Mononuclear cell (primary cell): ENCODE measurements around the gene UBASH3A. TPM values are rescaled to one million over a fixed set of nuclear protein-coding genes. Genes with fewer than 3 reads are reported as not detected.

Experiments
- H3K27me3 ChIP-seq: 2 replicates; pipeline ENCODE4 v1.6.0; 2011; ENCODE audit warnings: low read length, control low read depth; ENCODE audit not compliant: insufficient read depth
- H3K4me1 ChIP-seq: 2 replicates; pipeline ENCODE4 v1.5.1; 2011; ENCODE audit warnings: mild to moderate bottlenecking, low read length, control low read depth; ENCODE audit not compliant: insufficient read depth
- H3K4me3 ChIP-seq: 2 replicates; pipeline ENCODE4 v1.5.1; 2011; ENCODE audit warnings: mild to moderate bottlenecking, low read length, moderate library complexity
- H3K9me3 ChIP-seq: 2 replicates; pipeline ENCODE4 v1.5.1; 2011; ENCODE audit warnings: low read depth, mild to moderate bottlenecking, control low read depth, low read length
- total RNA-seq: library from RNA; depleted of rRNA; stranded (reverse); fragments of >200 nt; gene quantifications from one replicate; pipeline ENCODE4 v1.2.3, GENCODE V29; 2012

UBASH3A gene, protein sequence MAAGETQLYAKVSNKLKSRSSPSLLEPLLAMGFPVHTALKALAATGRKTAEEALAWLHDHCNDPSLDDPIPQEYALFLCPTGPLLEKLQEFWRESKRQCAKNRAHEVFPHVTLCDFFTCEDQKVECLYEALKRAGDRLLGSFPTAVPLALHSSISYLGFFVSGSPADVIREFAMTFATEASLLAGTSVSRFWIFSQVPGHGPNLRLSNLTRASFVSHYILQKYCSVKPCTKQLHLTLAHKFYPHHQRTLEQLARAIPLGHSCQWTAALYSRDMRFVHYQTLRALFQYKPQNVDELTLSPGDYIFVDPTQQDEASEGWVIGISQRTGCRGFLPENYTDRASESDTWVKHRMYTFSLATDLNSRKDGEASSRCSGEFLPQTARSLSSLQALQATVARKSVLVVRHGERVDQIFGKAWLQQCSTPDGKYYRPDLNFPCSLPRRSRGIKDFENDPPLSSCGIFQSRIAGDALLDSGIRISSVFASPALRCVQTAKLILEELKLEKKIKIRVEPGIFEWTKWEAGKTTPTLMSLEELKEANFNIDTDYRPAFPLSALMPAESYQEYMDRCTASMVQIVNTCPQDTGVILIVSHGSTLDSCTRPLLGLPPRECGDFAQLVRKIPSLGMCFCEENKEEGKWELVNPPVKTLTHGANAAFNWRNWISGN
- total RNA-seq = 18.5 TPM

DNA sequence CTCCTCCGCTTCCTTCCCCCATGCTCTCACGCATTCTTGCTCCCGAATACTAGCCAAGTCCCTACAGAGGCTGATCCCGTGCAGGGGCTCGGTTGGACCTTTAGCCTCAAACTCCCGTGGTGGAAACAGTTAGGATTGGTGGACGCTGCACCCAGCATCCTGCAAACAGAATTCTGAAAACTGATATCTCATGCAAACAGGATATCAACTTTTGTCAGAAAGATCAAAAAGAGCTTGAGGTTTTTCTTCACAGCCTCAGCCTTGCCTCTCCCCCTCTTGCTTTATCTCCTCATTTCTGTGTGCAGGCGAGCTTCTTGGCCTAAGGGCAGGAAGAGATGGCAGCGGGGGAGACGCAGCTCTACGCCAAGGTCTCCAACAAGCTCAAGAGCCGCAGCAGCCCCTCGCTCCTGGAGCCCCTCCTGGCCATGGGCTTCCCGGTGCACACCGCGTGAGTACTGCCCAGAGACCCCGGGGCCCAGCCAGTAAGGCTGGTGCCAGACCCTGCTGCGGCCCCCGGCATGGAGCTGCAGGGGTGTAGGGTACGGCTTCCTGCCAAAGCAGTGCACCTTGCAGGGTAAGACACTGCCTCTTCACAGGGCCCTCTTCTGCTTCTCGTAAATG is at the start of gene UBASH3A:
Gene UBASH3A, plus strand, starts transcription at position 292 of the 621 bp plus-strand sequence. Its CDS starts 44 bp downstream, at position 336.
- peak within 1 kb of the TSS; percentile 47 for H3K4me3 ChIP-seq
- H3K4me1 ChIP-seq = peaks cover 14% of the 10 kb centered on the region
- H3K9me3 ChIP-seq = peaks cover 6% of the 10 kb centered on the region
- no peaks in the 10 kb centered on the region for H3K27me3 ChIP-seq

DNA sequence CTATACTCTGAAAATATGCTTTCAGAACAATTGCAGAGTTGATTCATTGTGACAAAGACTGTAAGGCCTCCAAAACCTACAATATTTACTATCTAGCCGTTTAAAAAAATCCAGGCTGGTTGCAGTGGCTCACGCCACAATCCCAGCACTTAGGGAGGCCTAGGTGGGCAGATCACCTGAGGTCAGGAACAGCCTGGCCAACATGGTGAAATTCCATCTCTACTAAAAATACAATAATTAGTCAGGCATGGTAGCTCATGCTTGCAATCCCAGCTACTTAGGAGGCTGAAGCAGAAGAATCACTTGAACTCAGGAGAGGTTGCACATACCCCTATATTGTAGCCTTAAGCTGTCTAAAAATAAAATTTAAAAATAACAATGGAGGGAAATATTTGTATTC is 47.7 kb upstream of the UBASH3A start:
- no peaks in the 10 kb centered on the region for H3K4me1 ChIP-seq
- H3K4me3 ChIP-seq = no peak overlapping the region
- H3K9me3 ChIP-seq = no peaks in the 10 kb centered on the region
- H3K27me3 ChIP-seq = no peaks in the 10 kb centered on the region

DNA sequence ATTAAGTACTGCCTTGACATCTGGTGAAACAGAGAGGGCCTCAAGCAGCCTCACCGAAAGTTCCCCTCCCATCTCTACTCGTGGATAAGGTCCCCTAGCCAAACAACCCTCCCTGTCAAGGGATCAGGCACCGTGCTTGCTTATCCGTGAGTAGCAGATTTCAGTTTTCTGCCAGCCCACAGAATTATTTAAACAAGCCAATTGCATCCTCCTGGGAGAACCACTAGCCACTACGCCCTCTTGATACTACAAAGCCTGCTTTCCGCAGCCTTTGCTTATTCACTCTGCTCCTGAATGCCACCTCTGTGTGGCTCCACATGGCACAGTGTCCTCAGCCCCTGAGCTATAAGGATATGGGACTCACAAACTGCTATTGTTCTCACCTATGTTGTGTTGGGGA is 47.1 kb upstream of the UBASH3A start:
- Histone ChIP-seq H3K4me1 (no peaks in the 10 kb centered on the region), H3K4me3 (no peak overlapping the region), H3K9me3 (no peaks in the 10 kb centered on the region), H3K27me3 (no peaks in the 10 kb centered on the region)

DNA sequence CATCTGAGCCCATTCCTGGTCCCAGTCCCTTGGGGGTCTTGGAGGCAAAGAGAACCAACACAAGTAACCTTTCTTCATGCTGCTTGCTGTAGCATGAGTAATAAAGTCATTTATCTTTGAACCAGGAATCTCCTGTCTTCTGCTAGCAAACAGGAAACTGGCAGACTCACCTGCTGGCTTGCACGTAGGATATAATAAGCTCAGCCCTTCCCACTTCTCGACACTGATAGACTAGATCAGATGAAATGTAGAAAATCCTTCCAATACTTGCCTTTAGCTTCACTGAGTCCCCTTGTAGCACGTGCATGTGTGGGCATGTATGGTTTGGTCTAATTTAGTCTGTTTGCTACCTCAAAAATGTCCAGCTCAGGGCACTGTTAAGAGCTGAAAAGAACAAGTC is 46.4 kb upstream of the UBASH3A start:
- Histone ChIP-seq H3K4me1 (no peaks in the 10 kb centered on the region), H3K27me3 (no peaks in the 10 kb centered on the region), H3K9me3 (no peaks in the 10 kb centered on the region), H3K4me3 (no peak overlapping the region)

DNA sequence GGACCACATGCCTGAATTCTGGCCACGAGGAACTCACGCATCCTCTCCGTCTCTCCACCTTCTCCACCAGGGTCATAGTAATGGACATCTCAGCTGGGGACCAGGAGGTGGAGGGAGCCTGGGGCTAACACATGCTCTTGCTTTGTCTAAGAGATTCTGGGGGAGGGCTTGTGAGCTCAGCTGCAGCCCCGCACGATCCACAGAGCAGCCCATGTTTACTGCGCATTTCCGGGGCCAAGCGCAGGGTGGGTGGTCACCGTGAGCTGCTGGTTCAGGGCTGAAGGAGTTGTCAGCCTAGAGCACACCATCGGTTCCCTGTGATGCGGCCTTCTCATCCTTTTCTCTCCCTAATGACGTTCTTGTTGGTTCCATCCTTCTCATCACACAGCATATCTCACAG is 45.4 kb upstream of the UBASH3A start:
- H3K9me3 ChIP-seq = no peaks in the 10 kb centered on the region

DNA sequence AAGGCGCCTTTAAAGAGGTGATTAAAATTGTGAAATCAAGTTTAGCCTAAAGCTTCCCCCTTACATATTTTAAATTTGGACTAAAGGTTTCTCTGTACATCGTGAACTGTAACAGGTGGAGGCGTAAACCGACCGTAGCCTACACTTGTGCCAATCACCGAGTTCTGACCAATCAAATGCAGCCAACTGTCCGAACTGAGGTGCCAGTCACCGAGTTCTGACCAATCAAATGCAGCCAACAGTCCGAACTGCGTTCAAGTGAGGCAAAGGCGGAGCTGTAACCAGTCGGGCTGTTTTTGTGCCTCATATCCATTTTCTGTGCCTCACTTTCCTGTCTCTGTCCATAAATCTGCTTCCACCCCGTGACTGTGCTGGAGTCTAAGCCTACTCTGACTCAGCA is 44.8 kb upstream of the UBASH3A start:
- H3K4me1 ChIP-seq = no peaks in the 10 kb centered on the region
- no peaks in the 10 kb centered on the region for H3K27me3 ChIP-seq
- H3K9me3 ChIP-seq = no peaks in the 10 kb centered on the region
- H3K4me3 ChIP-seq = no peak overlapping the region

More for the DNA sequence above, 45.4 kb upstream of the UBASH3A start:
- Histone ChIP-seq H3K27me3 (no peaks in the 10 kb centered on the region), H3K4me1 (no peaks in the 10 kb centered on the region), H3K4me3 (no peak overlapping the region)

DNA sequence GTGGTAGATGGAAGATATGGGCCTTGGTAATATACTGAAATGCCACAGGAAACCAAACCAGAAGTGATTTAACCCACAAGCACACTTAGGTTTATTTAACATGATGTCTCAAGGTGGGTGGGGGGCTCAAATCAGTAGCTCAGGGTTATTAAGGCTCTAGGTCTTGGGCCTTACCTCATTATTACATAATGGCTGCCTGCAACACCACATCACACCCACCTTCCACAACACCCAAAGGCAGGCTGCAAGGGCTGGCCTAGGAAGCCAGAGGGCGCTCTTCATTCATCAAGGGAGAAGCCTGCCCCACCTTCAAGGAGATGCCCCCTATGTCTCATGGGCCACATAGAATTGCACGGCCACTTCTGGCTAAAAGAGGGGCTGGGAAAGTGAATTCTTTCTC is 43.4 kb upstream of the UBASH3A start:
- Histone ChIP-seq H3K4me1 (peaks cover 4% of the 10 kb centered on the region), H3K9me3 (no peaks in the 10 kb centered on the region), H3K27me3 (no peaks in the 10 kb centered on the region), H3K4me3 (no peak overlapping the region)

DNA sequence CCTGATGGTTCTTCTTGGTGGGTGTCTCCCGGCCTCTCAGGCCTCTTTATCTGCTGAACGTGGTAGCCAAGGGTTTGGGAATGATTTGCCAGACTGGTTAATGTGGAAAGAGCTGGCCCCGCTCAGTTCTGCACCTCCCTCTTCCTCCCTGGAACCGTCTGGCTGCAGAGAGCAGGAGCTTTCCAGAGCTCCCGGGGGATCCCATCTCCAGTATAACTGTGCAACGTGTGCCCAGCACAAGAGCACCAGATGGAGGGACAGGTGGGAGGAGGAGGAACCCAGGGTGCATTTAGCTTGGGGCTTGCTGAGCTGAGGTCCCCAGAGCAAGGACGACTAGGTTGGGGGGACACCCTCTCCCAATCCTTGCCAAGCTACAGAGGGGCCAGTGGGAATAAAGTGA is 42.4 kb upstream of the UBASH3A start:
- no peaks in the 10 kb centered on the region for H3K27me3 ChIP-seq
- no peak overlapping the region for H3K4me3 ChIP-seq
- peaks cover 4% of the 10 kb centered on the region for H3K4me1 ChIP-seq
- no peaks in the 10 kb centered on the region for H3K9me3 ChIP-seq

DNA sequence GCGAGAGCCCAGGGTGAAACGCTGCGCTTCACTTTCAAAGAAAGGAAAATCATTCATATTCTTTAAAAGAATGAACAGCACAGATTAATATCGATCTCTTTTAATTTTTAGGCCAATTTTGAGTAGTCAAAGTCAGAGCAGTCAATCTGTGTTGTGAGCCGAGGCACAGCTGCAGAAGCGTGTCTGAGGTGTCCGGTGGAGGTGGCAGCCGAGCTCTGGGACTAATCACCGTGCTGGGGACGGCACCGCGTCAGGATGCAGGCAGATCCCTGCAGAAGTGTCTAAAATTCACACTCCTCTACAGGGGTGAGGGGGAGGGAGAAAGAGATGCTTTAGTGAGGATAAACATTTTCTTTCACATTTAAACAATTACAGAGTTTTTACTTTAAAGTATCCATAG is 41.5 kb upstream of the UBASH3A start:
- H3K9me3 ChIP-seq = no peaks in the 10 kb centered on the region
- no peaks in the 10 kb centered on the region for H3K27me3 ChIP-seq
- H3K4me1 ChIP-seq = peaks cover 4% of the 10 kb centered on the region
- no peak overlapping the region for H3K4me3 ChIP-seq

DNA sequence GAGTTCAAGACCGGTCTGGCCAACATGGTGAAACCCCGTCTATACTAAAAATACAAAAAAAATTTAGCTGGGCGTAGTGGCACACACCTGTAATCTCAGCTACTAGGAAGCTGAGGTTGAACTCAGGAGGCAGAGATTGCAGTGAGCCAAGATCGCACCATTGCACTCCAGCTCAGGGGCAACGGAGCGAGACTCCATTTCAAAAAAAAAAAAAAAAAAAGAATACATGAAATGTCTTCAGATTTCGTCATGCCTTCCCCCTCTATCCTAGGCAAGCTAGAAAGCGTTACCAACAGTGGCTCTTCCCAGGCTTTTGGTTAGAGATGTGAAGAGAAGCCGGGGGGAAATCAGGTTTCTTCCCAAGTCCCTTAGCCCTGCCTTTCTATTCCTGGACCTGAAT is 41.0 kb upstream of the UBASH3A start:
- Histone ChIP-seq H3K4me3 (no peak overlapping the region), H3K9me3 (no peaks in the 10 kb centered on the region), H3K4me1 (peaks cover 4% of the 10 kb centered on the region), H3K27me3 (no peaks in the 10 kb centered on the region)

DNA sequence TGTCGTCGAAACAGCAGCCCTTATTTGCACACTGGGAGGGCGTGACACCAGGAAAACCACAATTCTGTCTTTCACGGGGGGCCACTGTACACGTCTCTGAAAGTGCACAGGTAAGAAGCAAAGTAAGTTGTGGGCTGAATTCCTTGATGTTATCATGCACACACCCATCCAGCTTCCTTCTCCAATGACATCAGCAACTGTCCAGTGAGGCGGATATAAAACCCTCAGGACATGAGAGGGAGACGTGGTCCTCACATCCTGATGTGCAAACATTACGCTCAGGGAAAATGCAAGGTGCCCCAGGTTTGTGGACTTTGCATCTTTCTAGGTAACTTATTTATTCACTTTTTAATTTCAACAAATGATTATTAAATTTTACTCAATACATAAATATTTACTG is 40.4 kb upstream of the UBASH3A start:
- H3K4me3 ChIP-seq = no peak overlapping the region
- H3K27me3 ChIP-seq = no peaks in the 10 kb centered on the region
- H3K4me1 ChIP-seq = peaks cover 4% of the 10 kb centered on the region
- no peaks in the 10 kb centered on the region for H3K9me3 ChIP-seq

DNA sequence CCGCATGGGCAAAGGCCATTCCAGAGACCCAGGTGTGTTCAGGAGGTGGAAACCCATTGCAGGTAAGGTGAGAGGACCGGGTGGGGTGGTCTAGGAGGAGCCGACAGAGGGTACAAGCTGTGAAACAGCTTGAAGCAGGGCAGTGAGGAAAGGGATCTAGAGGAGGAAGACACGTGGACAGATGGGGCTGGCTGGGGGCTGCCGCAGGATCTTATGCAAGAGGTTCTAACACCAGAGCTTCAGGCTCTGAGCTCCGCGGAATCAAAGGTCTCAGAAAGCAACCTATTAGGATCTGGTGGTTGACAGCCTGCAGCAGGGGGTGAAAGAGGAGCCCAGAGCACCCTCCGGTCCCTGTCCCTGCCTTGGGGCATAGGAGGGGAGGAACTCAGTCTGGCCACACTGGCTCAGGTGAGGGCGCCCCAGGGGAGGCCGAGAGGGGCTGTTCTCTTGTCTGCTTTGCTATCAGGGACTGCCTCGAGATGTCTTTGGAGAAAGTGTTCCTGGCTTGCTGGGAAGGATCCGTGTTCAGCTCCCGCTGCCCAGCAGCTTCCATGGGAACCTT is 39.3 kb upstream of the UBASH3A start:
- H3K4me3 ChIP-seq = no peak overlapping the region
- H3K9me3 ChIP-seq = no peaks in the 10 kb centered on the region
- peaks cover 4% of the 10 kb centered on the region for H3K4me1 ChIP-seq
- H3K27me3 ChIP-seq = no peaks in the 10 kb centered on the region

DNA sequence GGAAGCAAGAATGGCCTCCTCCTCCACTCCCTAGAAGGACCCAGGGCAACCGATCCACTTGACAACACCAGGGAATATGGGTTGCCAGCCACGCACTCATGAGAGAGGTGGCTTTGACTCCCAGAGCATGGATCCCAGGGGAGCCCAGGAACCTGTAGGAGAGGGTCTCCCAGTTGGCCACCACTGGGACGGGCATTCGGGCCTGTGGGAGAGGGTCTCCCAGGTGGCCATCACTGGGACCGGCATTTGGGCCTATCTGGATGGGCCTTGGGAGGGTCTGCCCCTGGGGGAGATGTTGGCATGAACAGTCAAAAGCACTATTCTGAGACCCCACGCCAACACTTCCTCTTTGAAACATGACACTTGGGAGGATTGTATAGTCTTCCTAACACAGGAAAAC is 37.9 kb upstream of the UBASH3A start:
- Histone ChIP-seq H3K9me3 (no peaks in the 10 kb centered on the region), H3K4me1 (peaks cover 4% of the 10 kb centered on the region), H3K27me3 (no peaks in the 10 kb centered on the region), H3K4me3 (no peak overlapping the region)

DNA sequence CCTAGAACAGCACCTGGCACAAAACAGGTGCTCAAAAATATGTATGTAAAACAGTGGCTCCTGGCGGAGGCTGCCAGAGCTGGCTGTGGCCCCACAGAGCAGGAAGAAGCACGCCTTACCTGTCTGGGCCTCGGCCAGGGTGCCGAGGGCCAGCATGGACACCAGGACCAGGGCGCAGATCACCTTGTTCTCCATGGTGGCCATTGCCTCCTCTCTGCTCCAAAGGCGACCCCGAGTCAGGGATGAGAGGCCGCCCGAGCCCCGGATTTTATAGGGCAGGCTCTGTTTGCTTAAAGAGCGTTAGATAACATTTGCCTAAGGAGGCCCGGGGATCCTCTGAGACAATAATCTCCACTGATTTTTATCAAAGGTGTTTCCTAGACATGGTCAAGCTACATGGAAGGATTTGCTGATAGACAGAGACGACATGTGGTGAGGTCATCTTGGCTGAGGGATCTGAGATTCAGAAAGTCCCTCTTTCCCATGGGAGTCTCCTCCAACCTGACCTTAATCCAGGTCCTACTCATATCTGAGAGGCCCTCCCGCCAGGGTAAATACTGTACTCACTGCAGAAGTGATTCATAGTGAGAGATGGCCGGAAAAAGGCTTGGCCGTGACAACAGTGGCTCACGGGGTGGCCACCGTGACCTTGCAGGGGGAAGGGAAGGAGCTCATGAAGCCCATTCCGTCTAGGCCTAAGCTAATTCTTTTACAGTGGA is 37.3 kb upstream of the UBASH3A start, which contains the start of gene TFF1:
Gene TFF1, minus strand, starts transcription at position 244 of the 719 bp plus-strand sequence. Its CDS starts 40 bp downstream, at position 204.
- Histone ChIP-seq H3K4me1 (peaks cover 4% of the 10 kb centered on the region), H3K9me3 (no peaks in the 10 kb centered on the region), H3K27me3 (no peaks in the 10 kb centered on the region), H3K4me3 (no peak within 1 kb of the TSS)
